HG02973 (cell line): ENCODE results near the gene HDAC7.
A peak's percentile ranks its signal among the peaks of the same experiment; 100 is the strongest.

ENCODE experiments used
- ATAC-seq: cut with Tn5 transposase; IDR thresholded peaks from one replicate; pipeline ENCODE4 v1.9.1; 2021; ENCODE audit warnings: moderate library complexity; ENCODE audit not compliant: unreplicated experiment

HDAC7 gene

DNA sequence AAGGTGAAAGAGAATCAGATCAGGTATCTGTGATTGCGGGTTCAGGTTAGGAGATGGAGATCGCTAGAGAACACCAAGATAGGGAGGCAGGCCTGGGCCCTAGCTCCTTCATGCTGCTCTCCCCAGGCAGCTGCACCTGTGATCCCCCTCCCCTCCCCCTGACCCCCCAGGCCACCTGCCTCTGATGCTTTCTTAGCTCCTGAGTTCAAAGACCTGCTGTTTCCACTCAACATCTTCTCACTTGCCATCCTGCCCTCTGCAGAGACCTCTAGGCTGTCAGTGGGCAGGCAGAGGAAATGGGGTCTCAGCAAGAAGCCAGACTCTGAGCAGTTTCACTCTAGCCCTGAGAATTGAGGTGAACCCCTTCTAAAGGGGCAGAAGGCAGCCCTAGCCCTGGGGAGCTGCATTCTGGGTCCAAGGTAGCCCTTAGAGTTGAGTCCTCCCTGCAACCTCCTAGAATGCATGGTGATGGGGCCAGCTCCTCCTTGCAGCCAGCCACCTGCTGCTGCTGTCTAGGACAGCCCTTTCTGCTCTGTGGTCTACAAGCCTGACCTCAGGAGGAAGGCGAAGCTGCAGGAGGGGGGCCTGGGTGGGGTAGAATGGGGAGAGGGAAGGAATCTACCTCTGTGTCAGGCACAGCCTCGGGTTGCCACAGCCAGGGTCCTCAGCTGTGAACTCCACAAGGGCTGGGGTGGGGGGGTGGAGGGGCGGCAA, 53.0 kb downstream of the HDAC7 start:
- no peak for ATAC-seq

- ATAC-seq: no peak
Observed at GRCh38 chr12:47763481-47764346, 56.0 kb downstream of the HDAC7 start.

DNA sequence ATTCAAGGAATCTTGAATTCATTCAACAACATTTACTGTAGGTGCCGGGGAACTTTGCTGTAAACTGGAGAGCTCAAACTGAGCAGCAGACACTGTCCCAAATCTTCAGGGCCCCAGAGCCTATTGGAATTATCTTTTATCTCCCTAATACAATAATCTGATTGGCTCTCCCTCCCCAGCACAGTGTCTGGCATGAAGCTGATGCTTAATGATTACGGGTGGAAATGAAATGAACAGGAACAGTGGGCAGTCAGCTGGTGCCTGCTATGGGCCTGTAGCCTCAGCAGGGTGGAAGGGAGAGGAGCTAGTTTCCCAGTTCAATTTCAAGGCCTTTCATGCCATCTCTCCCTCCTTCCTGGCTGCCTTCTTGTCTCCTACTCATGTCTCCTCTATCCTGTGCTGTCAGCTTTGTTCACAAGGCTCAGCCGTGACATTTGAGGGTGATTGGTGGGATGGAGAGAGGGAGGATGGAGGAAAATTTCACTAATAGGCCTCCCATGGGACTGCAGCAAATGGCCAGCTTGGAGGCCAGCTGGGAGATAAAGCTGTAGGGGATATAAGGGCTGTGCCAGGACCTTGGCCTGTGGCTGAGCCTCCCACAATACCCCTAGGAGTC, 56.7 kb downstream of the HDAC7 start:
- ATAC-seq: no peak

DNA sequence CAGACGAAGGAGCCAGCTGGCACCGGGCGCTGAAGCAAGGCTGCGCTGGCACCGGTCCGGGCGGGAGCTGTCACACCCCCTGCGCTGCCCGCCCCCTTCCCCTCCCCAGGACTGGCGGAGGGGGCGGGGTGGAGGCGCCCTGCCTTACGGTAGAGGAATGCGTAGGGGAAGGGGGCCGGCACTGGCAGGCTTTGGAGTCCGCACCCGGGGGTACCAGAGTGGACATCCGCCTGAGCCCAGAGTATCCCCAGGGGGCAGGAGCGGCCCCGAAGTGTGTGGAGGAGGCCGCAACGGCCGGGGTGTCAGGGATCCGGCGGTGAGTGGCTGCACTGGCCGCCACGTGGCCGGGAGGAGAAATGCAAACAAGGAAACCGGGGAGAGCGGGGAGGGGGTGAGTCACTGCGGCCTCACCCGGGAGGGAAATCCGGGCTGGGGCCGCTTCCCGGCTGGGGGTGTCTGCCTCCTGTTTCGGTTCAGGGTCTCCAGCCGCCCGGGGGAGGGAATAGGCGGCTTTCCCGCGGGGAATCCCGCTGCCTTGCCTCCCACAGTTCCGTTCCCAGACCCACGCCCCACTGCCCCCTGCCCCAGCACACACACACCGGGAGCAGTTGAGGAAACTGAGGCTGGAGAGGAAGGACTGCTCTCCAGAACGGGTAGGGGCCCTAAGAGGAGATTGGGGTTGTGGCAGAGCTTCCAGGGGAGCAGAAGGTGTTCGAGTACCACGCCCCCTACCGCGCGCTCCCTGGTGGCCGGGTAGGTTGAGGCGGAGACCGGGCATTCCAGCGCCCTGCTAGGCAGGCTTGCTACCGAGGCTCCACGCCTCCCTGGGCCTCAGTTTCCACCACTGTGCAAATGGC, 60.6 kb downstream of the HDAC7 start, which contains the start of gene RAPGEF3:
Gene RAPGEF3 (minus strand): TSS at position 47 of the 857 bp plus-strand sequence. CDS start 324 bp downstream, outside the sequence.
- ATAC-seq: peak; percentile 50

GRCh38 chr12:47758584-47758833, 61.2 kb downstream of the HDAC7 start:
- no peak for ATAC-seq

- ATAC-seq: no peak
Observed at GRCh38 chr12:47757840-47758583, 61.7 kb downstream of the HDAC7 start.

DNA sequence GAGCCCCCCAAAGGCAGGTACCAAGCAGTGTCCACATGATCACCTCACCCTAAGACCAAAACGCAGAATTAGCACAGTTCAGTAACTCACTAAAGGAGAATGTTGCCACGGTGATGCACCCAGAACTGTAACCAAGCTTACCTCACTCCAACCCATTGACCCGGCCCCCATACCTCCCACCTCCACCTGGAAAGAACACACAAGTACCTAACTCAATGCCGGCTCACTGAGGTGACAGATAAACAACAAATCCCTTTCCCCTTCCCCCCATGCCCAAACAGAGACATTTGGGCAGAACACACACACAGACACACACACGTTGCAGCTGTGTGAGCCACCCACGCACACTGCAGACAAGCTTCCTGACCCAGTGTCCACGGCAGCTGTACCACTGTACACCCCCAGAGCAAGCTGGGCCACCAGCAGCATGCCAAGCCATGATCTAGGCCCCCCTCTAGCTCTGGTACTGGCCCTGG, 62.3 kb downstream of the HDAC7 start:
- ATAC-seq: no peak

DNA sequence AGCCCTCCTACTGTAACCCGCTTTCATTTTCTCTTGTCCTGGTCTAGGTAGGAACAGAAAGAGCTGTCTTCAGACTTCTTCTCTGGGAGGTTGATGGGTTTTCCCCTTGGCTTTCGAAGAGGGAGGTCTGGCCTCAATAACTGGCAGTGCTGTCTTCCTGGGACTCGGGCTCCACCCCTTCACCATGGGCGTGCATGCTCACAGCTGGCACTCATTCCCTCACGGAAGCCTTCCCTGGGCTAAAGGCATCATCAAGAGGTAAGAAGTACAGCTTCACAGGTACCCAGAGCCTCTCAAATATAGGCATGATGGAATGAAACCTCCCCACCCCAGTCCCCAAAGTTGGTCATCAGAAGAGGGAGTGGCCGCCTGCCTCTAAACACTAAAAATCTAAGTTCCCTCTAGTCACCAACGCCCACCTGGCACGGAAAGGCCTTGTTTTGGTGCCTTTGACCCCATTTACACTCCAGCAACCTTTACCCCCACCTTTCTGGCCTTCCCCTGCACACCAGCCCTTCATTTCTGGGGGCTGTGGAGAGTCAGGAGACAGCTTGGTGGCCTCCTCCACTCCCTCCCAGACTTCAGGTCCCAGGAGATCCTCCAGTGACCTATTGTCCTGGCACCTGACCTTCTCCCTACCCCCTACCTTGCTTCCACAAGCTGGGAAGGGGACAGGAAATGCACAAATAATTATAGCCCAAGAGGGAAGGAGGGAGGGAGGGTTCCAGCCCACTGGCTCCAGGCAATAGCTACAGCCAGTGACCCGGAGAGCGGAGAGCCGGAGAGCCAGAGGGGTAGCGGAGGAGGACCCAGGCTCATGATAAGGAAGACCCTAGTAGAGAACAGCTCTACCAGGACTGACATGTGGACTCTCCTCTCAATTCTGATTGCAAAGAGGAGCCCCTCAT, 63.8 kb downstream of the HDAC7 start:
- ATAC-seq: peak; percentile 70

GRCh38 chr12:47754881-47755280, 64.8 kb downstream of the HDAC7 start:
- no peak for ATAC-seq

GRCh38 chr12:47754126-47754525, 65.6 kb downstream of the HDAC7 start:
- ATAC-seq: no peak

- ATAC-seq: no peak
Observed at GRCh38 chr12:47753021-47754001, 66.4 kb downstream of the HDAC7 start.

GRCh38 chr12:47752552-47752951, 67.2 kb downstream of the HDAC7 start:
- ATAC-seq: no peak

DNA sequence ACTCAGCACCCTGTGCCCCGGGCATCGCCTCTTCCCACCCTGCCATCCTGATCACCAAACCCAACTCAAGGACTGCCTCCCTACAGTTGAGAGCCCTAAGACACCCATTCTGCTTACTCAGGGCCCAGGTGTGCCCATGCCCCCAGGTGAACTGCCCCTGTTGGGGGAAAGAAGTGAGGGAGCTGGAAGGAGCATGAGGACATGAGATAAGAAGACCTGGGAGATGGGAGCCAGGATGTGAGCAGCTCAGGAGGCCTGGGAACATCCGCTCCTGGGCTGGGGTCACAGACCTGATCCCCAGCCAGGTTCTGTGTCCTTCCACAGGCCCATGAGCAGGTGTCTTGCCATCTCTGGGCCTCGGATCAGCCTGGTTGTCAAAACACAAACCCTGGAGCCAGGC, 67.6 kb downstream of the HDAC7 start:
- ATAC-seq: no peak

GRCh38 chr12:47751561-47751960, 68.1 kb downstream of the HDAC7 start:
- no peak for ATAC-seq

DNA sequence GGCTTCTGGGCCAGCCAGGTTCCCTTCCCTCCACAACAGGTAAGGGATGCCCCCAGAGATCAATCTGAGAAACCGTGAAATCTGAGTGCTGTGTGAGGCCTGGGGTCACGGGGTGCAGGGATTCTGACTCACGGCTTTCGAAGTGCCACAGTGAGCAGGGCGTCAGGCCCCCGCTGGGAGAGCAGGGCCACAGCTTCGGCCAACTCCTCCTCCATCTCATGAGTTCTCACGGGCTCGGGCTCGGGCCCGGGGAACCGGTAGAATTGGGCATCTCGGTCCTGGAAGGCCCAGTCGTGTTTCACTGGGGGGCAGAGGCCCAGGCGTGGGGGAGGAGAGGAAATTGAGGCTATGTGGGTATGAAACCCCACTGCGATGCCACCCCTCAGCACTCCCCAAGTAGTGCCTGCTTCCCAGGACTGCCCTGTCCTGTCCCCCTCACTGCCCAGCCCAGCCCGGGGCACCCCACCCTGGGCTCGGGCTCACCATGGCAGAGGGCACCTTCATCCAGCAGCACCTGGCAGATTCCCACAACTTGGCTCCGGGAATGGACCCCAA, 68.7 kb downstream of the HDAC7 start:
- ATAC-seq: no peak

- ATAC-seq: no peak
Observed at GRCh38 chr12:47750229-47750798, 69.4 kb downstream of the HDAC7 start.

- ATAC-seq: no peak
Observed at GRCh38 chr12:47748899-47749298, 70.8 kb downstream of the HDAC7 start.

- no peak for ATAC-seq
Observed at GRCh38 chr12:47748507-47748828, 71.2 kb downstream of the HDAC7 start.
